ENCODE measurements around the gene GPR152. TPM values are rescaled to one million over a fixed set of nuclear protein-coding genes. Genes with fewer than 3 reads are reported as not detected.

GPR152 gene
- total RNA-seq, 1 experiment from 2014 or later: not detected

GRCh38 chr11:67449116-67449844 lies 3.2 kb downstream of the GPR152 start:
- Histone ChIP-seq H3K9me3 (ENCODE audit: control insufficient read depth, low read depth, low read length) (no peaks in the 10 kb centered on the region), H3K27ac (ENCODE audit: insufficient read length, low read depth, low read length) (no peak overlapping the region), H4K5ac (ENCODE audit: insufficient read length, low read depth, low read length) (no peak overlapping the region), H4K8ac (replicated peaks; ENCODE audit: insufficient read length, low read depth, low read length) (no peak overlapping the region), H3K4me1 (ENCODE audit: insufficient read depth, low read length) (no peaks in the 10 kb centered on the region), H3K18ac (ENCODE audit: insufficient read length, low read depth, low read length) (no peak overlapping the region), H2BK5ac (ENCODE audit: insufficient read length, low read length) (no peak overlapping the region), H3K79me2 (ENCODE audit: insufficient read depth, low read length) (no peaks in the 10 kb centered on the region), H2AFZ (ENCODE audit: low read length) (no peak overlapping the region), H3K4me2 (ENCODE audit: insufficient read depth, insufficient read length, low read length) (no peak overlapping the region), H2BK20ac (ENCODE audit: low read depth, low read length, poor library complexity, severe bottlenecking) (no peak overlapping the region), H3K79me1 (ENCODE audit: insufficient read depth, low read depth, low read length, poor library complexity, severe bottlenecking) (no peaks in the 10 kb centered on the region), H2AK5ac (ENCODE audit: insufficient read length, low read length) (no peak overlapping the region), H3K56ac (ENCODE audit: insufficient read length, low read depth, low read length) (no peak overlapping the region), H3T11ph (ENCODE audit: low read length) (no peak overlapping the region), H3K4ac (ENCODE audit: low read depth, low read length) (no peak overlapping the region), H2BK120ac (ENCODE audit: low read depth, low read length, poor library complexity, severe bottlenecking) (no peak overlapping the region), H3K14ac (ENCODE audit: insufficient read depth, low read length) (no peak overlapping the region), H4K91ac (ENCODE audit: insufficient read length, low read depth, low read length) (no peak overlapping the region), H3K27me3 (ENCODE audit: insufficient read depth, low read length) (no peaks in the 10 kb centered on the region), H3K23ac (ENCODE audit: insufficient read length, low read depth, low read length) (no peak overlapping the region), H3K9ac (ENCODE audit: extremely low read depth, insufficient read length, low read length) (no peak overlapping the region), H2BK12ac (ENCODE audit: insufficient read length, low read depth, low read length) (no peak overlapping the region), H4K20me1 (ENCODE audit: control insufficient read depth, insufficient read depth, insufficient read length) (no peaks in the 10 kb centered on the region), H3K23me2 (ENCODE audit: insufficient read length, low read depth, low read length, poor library complexity, severe bottlenecking) (peaks cover 3% of the 10 kb centered on the region), H2BK15ac (ENCODE audit: low read depth, low read length) (no peak overlapping the region)
- Mint-ChIP-seq H3K27ac (no peak overlapping the region; a peak in 1 of 7 replicates), H3K27me3 (ENCODE audit: low read depth) (peaks cover 15% of the 10 kb centered on the region), H3K36me3 (ENCODE audit: insufficient read depth in 1 of 3, low read depth in 3 of 3) (no peaks in the 10 kb centered on the region; a peak in 1 of 7 replicates), H3K4me3 (no peak overlapping the region), H3K4me1 (0 out of 4 replicates have a peak, but pooled peaks cover 2 to 7% of the 10 kb centered on the region in 2 experiments), H3K9me3 (no peaks in the 10 kb centered on the region)
- no CpG with 5 or more reads among the region's 9 CpGs for WGBS (ENCODE audit: extremely low coverage, insufficient read length, low lambda C conversion rate)
- DNase-seq: no peak
- TF ChIP-seq, protein P1, sequence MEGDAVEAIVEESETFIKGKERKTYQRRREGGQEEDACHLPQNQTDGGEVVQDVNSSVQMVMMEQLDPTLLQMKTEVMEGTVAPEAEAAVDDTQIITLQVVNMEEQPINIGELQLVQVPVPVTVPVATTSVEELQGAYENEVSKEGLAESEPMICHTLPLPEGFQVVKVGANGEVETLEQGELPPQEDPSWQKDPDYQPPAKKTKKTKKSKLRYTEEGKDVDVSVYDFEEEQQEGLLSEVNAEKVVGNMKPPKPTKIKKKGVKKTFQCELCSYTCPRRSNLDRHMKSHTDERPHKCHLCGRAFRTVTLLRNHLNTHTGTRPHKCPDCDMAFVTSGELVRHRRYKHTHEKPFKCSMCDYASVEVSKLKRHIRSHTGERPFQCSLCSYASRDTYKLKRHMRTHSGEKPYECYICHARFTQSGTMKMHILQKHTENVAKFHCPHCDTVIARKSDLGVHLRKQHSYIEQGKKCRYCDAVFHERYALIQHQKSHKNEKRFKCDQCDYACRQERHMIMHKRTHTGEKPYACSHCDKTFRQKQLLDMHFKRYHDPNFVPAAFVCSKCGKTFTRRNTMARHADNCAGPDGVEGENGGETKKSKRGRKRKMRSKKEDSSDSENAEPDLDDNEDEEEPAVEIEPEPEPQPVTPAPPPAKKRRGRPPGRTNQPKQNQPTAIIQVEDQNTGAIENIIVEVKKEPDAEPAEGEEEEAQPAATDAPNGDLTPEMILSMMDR (conservative IDR thresholded peaks at IDR 0.05): no peak
